NCI-H748 (cell line): ENCODE measurements around the gene CHMP1B.
"Not testable (repeated sequence)": the region's sequence is repeated elsewhere in the genome, so short reads cannot be mapped to it uniquely, and the experiment has no call there.

ENCODE experiments used
- DNase-seq: peaks from one replicate; lab custom pipeline; 2025; ENCODE audit not compliant: unreplicated experiment; lab: John Stamatoyannopoulos, UW

CHMP1B gene

DNA sequence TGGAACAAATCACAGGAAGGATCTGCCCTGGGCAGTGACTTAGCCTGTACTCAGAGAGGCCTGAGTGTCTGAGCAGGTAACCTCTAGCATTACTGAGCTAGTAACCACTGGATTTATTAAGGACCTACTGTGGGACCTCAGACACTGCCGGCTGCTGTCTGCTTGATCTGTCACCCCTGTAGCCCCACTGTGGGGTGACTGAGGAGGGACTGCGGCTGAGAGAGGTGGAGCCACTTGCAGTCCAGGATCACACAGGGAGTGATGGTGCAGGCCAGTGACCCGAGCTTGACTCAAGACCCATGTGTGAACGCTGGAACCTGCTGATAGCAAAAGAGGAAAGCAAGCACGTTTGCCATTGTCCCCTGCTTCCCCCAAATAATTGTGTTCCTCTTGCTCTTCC, 15.6 kb downstream of the CHMP1B start:
- DNase-seq: no peak

DNA sequence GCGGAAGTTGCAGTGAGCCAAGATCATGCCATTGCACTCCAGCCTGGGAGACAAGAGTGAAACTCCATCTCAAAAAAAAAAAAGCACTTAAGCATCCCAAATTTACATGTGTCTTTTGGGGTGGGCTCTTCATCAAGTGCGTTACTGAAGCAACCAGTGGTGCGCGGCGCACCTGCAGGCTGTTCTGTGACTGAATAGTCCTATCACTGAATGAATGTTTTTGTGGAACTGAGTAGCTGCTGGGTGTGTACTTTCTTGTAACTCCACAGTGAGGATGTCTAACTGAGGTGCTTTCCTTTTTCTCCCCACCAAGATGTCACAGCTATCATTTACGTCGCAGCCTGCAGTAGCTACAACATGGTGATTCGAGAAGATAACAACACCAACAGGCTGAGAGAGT, 17.0 kb downstream of the CHMP1B start:
- DNase-seq: no peak

DNA sequence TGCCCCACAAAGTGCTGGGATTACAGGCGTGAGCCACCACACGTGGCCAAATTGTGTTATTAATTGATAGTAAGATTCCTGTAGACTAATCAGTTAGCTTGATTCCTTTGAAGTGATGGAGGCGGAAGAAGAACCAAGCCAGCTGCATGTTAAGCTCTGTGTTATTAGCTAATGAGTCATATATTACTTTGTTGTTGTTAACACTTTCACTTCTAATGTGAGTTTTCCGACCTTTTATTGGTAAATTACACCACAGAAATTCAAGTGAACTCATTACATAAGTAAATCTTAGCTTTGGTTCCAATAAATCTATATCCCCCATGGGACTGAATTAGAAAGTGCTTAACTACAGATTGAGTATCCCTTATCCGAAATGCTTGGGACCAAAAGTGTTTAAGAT, 20.3 kb downstream of the CHMP1B start:
- no peak for DNase-seq

DNA sequence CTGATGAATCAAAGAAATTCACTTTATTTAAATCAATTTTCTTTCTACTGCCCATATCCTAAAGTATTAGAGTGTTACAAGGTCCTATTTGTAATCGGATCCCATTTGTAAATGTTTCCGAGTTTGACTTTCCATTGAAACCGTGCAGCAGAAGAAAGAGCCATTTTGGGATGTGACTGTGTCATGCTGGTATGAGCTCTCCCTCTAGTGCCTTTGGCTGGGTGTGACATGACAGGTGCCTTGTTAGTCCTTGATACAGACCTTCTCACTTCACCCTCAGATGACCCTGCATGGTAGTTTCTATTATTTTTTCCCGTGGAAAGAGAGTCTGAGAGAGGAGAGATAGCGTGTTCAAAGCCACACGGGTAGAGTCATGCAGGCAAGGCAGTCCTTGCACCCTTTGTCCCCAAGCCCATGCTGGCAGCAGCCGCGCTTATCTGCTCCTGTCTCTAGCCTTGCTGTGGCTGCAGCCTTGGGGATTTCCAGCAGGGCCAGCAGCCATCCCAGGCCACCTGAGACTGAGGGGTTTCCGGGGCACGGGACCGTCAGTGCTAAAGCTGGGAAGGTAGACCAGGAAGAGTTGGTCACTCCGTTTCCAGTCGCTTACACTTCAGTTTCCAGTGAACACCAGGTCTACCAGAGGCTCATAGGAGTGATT, 21.4 kb downstream of the CHMP1B start:
- peak; percentile 12 for DNase-seq

DNA sequence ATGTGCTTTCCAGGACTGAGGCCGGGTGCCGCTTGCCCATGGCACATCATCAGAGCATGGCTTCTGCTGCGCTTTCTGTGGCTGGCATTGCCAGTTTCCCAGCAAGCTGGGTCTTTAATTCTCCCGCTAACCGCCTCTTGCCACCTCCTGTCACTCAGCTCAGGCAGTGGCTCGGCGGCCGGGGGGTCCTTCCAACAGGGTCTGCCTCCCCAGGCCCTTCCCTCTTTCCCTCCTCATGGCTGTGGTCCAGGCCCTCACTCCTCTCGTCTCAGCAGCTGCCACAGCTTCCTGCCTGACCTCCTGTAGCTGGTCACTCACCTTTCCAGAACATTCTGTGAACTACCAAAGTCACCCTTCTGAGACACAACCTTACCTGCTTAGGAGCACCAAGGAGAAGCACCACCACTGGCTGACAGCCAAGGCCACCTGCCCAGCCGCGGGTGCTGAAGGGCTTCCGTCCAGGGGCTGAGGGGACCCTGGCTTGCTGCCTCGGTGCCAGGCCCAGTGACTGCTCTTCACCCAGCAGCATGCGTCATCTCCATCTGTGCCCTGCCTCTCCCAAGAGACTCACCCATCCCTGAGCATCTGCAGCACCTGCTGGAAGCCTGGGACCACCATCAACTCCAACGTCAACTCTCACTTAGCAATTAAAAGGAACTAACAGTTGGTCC, 22.6 kb downstream of the CHMP1B start:
- DNase-seq: no peak

DNA sequence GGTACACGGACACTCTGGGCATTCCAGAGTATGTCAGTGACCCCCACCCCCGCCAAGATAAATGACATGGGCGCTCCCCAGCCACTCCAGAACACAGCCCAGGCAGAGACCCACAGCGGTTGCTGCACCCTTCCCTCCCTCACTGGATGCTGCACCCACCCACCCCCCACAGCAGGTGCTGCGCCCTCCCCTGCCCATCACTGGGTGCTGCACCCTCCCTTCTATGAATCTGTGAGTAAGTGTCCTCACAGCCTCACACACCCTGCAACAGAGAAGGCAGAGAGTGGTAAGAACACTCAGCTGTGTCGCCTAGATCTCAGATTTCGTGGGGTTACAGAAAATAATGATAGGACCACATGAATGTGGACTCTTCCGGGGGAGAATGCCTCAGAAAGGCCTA, 23.5 kb downstream of the CHMP1B start:
- DNase-seq: no peak

DNA sequence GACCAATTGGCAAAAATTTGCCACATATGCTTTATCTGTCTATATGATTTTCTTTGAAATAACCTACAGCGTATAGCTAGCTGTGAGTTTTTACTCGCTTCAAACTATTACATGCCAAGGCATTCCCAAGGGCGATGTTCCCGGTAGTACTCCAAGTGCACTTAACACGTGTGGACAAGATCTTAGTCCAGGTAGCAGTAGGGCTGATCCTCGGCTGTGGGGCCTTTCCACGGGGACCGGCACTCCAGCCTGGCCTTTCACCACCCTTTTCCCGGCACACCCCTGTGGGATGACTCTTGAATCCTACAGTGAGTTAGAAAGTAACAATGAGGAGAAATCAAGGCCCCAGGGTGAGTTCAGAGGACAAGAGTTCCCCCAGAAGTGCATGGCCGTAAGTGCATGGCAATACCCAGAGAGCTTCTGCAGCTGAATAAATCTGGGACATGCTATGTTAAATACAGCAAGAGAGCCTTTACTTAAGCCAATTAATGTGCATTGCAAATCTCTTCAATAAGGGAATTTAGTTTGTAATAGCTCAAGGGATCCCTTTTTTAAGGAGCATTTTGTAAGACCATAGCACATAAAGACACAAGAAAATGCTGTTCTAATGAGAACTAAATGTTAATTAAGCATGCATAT, 26.4 kb downstream of the CHMP1B start:
- DNase-seq: no peak

DNA sequence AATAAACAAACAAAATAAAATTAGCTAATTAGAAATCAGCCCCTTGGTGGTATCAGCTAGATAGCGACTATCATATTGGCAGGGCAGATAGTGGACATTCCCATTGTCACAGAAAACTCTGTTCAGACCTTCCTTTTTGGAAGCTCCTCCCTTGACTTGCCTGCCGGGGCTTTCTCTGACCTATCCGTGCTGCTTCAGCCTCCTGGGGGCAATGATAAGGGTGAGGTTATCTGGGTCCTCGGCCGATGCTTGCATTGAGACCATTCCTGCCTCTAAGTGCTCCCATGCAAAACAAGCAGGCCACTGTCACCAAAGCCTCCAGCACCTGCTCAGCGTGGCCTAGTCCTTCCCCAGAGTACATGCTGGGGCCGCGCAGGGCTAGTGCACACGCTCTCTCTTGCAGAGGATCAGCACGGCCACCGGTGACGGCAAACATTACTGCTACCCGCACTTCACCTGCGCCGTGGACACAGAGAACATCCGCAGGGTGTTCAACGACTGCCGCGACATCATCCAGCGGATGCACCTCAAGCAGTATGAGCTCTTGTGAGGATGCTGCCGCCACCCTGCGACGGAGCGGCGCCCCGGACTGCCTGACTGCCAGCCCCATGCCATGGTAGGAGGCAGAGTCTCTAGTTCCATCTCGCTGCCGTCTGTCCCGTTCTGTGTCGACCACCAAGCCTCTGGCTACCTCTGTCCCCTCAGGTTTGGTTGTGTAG, 29.5 kb downstream of the CHMP1B start:
- DNase-seq: peak; percentile 54

DNA sequence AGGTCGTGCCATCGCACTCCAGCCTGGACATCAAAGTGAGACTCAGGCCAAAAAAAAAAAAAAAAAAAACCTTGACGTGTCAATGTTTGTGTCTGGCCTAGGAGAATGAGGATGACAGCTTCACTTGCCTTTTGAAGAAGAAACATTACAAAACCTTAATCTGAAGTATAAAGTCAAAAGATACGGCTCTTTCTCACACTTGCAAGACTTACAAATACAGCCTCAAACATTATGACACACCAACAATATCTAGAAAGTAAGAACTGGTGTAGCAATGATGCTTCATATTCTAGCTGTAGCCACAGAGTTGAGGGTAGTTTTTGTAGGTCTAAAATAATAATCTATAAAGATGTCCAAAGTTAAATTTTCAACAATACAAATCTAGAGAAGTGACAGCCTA, 31.4 kb downstream of the CHMP1B start:
- no peak for DNase-seq

DNA sequence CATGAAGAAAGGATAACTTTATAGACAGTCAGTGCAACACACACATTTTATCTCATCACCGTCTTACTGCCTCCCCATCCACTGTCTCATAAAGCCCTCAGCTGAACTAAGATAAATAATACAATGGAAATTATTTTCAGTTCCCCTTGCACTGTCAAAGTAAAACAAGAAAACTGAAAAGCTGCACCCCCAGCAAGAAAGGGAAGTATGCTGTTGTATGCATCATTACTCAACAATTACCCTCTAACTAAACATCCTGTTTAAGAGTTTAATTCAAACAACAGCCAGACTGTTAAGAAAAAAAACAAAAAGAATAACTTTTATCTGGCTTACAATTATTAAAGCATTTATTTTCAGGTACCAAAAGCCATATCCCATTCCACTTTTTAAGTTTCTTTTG, 31.9 kb downstream of the CHMP1B start:
- no peak for DNase-seq

DNA sequence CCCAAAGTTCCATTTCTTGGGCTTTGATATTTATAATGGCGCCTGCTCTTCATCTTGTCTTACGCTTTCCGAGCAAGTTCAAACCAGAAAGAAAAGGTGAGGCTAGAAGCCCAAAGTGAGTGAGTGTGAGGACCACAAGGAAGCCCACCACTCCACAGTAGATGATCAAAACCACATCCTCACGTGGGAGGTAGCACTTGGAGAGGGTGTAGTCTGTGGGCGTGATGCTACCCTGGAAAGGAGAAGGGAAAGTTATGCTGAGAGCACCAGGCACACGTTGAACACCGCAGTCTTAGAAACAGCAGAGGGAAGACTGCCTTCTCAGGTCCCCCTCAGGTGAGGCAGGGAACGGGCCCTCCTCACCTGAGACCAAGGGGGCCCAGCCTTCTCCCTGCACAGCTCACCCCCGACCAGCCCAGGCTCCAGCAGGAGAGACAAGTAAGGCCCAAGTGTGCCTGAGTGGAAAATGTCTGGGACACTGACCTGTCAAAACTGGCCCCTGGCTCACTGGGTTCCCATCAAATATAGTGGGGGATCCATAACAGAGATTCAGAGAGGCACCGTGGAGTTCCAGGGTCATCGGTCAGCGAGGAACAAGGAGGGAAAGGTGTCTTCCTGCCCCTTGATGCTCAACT, 33.3 kb downstream of the CHMP1B start:
- DNase-seq: no peak

DNA sequence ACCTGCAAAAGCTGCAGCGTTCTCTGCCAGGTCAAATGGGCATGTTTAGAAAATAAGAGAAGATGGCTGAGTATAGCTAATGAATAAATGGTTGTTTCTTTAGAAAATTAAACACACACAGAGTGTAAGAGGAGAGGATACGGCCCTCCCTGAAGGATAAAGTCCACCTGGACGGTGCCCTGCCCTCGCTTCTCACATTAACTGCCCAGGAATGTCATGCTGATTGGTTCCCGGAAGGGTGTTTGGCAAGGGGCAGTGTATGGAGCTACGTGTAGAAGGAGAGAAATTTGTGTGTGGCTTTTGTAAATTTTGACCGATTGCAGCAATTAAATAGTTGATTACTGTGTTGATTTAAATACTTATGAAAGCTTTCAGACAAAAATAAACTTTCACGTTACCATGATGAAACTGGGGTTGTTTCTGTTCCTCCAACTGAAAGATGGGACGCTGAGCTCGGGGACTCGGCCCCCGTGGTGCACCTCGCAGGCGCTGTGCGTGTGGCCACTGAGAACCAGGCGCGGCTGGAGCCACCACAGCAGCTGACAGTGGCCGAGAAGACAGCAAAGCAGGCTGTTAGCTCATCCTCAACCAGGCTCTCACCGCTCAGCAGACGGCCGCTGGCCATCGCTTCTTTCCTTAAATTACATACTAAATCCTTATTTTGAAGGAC, 34.2 kb downstream of the CHMP1B start:
- DNase-seq: no peak

DNA sequence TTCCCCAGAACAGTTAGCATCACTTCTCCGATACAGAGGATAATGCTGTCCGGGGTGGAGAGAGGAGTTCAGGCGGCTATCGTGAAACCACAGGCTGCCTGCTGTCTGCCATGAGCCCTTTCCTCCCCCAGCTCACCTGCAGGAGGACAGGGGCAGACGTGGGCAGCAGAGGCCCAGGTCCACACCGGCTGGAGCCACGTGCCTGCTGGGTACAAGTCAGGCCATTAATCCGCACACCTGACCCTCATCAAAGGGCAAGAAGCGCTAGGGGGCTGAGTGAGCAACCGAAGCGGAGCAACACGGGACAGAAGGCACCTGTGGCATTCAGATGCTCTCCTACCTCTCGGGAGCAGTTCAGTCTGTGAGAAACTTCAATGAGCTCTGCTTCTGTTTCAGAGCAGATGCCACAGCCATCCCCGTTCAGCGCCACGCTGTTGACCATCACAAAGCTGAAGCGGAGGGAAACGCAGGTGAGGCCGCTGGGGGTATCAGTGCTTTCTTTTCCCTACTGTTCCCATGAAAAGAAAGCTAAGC, 35.4 kb downstream of the CHMP1B start:
- no peak for DNase-seq

DNA sequence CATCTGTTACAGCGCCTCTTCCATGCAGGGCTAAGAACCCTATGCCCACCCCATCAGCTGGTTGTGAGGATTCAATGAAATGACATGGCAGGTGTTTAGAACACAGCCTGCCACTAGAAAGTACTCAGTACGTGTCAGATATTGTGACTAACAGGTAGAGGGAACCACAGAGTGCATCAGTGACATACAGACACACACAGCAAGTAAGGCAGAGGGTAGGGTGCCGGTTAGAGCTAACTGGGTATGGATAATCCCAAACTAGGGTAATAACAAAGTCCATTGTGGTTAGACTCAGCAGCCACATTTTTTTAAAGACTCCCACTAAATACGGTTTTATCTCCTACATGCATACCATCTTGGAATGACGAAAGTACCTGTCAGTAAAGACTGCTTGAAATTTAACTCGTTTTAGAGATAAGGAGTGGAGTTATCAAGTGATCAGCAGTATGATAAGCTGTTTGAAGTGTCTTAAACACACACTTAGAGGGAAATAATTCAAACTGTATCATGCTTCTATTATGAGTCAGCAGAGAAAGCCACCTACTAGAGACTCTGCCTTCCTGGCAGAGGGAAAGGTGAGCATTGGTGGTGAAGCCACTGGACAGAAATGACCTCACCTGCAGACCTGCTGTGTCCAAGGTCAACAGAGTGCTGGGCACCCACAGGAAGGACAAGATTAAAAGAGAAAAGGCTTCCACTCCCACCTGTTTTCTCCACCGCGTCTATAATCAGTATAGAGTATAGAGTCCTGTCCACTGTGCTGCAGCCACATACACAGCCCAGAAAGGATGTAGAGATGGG, 36.3 kb downstream of the CHMP1B start:
- no peak for DNase-seq

DNA sequence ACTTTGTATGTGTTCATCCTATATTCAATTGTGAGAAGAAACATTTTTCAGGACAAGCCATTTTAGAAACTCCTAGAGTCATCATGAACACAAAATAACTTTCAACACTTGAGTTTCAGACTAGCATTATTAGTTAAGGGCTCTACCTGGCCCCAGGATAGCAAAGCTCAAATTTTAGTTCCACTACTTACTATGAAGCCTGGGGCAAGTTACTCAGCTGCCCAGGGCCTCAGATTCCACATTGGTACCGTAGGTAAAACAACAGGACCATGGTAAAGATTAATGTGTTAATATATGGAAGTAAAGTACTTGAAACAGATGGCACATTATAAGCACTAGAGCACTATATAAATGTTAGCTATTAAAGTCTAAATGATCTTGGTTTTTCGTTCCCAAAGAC, 37.5 kb downstream of the CHMP1B start:
- no peak for DNase-seq

DNA sequence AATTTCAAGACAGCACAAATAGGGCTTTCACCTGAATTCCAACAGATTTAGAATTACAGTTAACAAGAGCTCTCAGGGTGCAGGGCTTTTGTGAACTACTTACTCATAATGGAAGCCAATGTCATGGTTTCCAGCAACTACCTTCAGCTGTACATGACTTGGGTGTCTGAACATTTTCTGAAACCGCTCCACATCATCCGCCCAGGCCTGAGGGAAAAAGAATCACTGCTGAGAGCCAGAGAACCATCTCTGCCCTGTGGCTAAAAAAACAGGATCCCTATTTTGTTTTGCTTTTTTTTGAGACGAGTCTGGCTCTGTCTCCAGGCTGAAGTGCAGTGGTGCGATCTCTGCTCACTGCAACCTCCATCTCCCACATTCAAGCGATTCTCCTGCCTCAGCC, 38.1 kb downstream of the CHMP1B start:
- DNase-seq: no peak

DNA sequence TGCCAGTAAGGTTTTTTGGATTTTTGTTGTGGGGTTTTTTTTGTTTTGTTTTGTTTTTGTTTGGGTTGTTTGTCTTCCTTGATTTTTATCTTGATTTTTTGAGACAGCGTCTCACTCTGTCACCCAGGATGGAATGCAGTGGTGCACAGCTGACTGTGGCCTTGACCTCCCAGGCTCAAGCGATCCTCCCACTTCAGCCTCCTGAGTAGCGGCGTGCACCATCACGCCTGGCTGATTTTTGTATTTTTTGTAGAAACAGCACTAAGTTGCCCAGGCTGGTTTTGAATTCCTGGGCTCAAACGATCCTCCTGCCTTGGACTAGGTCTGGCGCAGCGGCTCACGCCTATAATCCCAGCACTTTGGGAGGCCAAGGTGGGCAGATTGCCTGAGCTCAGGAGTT, 40.5 kb downstream of the CHMP1B start:
- DNase-seq: no peak

DNA sequence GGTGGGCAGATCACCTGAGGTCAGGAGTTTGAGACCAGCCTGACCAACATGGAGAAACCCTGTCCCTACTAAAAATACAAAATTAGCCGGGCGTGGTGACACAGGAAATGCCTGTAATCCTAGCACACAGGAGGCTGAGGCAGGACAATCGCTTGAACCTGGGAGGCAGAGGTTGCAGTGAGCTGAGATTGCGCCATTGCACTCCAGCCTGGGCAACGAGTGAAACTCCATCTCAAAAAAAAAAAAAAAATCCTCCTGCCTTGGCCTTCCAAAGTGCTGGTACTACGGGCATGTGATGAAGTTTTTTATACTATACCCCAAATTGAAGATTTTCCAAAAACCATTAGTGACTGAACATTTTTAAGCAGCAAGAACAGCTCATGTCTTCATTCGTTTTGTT, 41.2 kb downstream of the CHMP1B start:
- DNase-seq: not testable (repeated sequence)

DNA sequence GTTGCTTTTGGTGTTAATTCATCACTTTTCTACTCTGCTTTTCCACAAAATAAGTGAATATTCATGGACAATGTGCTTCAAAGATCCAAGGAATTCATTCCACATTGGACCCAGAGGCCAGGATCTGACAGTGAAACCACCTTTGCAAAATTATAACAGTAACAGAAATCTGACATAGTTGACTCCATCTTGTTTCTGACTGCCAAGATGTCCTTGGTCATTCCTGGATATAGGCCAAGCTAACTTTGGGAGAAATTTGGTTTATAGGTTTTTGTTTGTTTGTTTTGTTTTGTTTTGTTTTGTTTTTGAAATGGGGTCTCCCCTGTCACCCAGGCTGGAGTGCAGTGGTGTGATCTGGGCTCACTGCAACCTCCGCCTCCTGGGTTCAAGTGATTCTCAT, 46.6 kb downstream of the CHMP1B start:
- no peak for DNase-seq

DNA sequence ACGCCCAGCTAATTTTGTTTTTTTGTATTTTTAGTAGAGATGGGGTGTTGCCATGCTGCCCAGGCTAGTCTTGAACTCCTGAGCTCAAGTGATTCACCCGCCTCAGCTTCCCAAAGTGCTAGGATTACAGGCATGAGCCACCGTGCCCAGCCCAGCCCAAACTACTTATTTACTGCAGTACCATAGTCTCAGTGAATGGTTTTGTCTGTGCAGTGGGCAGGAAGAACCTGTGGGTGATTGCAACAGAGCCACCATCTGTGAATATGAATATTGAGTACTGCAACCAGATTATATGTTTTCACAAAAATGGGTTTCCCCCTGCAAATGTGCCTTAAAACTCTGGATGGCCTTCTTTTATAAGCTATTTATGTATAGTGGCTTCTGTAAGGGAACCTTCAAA, 47.9 kb downstream of the CHMP1B start:
- DNase-seq: no peak
